Activated CD8-positive, alpha-beta memory T cell treated with anti-CD3 and anti-CD28 coated beads, Interleukin-2, amount 50 U/mL, for 4 hours (primary cell): ENCODE measurements around the gene APOL2.
"Not testable (repeated sequence)": the region's sequence is repeated elsewhere in the genome, so short reads cannot be mapped to it uniquely, and the experiment has no call there.

ENCODE experiments used
- DNase-seq: peaks from one replicate; pipeline ENCODE4 v3.0.0-alpha.2; 2020

Gene APOL2

DNA sequence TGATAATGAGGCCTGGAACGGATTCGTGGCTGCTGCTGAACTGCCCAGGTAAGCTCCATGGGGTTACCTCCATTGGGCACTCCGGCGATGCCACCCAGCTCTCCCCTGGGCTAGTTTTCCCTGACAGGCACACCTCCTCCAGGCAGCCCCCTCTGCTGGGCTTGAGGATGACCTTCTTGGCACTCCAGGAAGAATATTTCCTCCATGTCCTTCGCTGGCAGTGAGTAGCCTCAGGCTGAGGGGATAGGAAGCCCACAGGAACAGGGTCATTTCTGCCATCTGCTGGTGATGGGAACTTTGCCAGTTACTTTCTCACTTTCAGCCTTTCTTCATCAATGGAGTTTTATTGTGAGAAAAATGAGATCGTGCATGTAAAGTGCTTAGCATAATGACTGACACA lies 22.3 kb upstream of the APOL2 start:
- DNase-seq, result not testable (repeated sequence)

DNA sequence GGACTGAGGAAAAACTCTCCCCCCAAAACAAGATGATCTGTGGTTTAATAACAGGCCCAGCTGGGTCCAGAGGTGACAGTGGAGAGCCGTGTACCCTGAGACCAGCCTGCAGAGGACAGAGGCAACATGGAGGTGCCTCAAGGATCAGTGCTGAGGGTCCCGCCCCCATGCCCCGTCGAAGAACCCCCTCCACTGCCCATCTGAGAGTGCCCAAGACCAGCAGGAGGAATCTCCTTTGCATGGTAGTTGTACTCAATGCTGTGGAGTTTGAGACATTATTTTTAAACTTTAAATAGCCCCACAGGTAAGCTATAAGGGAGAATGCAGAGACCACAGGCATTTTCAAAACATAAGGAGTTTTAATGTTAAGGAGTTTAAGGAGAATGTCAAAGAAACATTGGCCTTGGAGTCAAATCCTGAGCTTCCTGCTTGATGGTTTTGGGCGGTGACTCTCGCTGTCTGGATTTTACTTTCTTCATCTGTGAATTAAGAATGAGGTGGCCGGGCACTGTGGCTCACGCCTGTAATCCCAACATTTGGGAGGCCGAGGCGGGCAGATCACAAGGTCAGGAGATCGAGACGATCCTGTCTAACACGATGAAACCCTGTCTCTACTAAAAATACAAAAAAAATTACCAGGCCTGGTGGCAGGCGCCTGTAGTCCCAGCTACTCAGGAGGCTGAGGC lies 20.4 kb upstream of the APOL2 start:
- DNase-seq, result no peak

DNA sequence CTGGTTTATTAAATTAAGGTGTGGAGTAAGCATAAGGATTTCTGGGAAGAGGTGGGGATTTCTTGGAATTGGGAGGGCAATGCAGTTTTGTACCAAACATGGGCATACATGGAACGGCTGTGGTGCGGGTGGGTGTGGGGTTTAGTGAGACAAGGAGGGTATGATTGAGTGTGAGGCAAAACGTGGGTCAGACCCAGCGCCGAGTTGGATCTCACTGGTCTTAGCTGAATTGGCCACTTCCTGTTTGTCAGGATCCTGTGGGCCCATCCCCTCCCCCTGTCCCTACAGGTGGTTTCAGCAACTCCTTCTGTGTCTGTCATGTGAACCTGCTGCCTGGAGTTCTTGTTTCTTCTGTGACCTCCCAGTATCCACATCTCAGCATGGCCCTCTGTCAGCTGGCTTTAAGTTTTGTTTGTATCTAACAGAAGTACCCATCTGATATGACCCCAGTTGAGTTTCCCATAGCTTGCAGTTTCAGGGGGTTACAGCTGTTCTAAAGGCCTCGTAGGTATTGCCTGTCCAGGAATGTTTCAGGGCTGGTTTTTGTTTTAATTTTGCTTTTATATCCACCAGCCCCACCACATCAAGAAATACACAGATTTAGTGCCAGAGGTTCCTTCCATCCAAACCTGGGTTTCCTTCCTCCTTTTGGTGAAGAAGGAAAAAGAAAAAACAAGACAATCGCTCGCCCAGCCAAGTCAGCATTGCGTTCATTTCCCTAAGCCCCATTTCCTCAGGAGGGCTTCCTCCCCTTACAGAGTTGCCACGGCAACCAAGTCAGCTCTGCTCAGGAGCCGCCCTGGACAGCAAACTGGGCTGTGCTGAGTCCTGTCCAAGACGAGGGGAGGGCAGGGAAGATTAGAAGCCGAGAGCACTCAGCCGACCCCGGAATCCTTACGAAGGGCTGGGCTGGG lies 19.6 kb upstream of the APOL2 start:
- DNase-seq, result no peak

DNA sequence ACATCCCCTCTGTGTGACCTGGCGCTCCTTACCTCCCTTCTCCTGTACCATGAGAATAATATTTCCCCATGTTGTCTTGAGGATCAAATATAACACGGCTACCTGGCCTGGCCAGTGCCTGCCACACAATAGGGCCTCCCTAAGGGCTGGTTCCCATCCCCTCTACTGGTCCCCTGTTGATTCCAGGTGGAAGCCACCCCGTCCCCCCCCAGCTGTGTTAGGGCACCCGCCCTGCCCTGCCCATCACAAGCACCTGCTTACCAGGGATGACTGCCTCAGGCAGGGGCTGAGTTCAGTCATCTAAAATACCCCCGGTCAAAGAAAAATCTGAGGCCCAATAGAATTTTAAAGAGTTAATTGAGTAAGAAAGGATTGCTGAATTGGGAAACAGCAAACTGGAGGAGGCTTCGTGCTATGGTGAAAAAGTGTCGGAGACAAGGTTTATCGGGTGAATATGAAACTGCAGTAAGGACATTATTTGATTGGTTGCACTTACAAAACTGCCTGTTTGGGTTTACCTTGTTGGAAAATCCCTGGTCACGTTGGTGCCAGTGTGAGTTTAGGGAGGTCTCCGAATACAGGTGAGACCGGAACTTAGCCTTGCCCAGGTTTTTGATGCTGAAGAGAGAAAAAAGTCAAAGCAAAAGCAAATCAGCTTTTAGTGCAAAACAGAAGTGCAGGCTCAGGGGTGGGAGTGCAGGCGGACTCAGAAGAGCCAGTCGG lies 18.8 kb upstream of the APOL2 start:
- DNase-seq, result no peak

DNA sequence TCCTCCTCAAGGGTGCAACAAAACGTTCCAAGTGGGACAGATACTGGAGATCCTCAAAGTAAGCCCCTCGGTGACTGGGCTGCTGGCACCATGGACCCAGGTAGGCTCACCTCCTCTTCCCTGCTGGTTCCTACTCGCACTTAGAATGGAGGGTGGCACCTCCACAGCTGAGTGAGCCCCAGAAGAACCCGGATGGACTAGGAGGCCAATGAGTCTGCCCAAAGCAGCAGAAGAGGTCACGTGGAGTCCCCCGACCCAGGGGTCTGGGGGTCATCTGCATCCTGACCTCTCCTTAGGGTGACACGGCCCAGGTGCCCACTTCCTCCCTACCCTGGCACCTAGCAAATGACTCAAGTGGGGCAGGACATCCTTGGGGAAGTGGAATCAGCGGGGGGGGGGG lies 18.0 kb upstream of the APOL2 start:
- no peak for DNase-seq

DNA sequence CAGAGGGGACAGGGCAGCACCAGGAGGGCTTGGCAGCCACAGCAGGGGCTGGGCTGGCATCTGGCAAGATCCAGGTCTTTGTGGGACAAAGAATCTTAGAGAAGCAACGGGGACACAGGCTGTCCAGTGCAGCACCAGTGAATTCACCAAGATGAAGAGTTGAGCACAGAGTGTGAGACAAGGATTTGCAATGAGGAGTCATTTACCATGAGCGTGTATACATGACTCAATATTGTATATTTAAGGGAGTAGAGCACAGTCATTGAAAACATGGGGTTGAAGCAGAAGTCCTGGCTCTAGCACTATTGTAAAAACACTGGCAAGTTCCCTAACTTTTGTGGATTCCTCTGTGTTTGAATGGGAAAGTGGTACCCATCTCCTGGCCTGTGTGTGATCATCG lies 17.2 kb upstream of the APOL2 start:
- DNase-seq, result no peak

DNA sequence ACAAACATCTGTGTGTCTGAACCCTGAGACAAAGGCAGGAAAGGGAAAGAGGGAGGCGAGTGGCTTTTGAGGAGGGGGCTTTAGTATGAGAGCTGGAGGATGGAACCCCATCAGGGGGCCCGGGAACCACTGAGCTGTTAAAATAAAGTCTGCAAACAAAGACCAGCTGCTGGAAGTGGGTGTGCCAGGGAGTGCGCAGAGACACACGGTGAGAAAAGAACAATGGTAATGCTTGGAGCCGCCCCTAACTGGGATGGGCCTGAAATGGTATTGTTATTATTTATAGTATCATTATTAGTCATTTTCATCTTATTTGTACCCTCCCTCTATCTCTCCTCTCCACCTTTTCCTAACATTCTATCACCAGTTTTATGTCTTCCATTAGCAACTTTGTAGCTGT lies 16.2 kb upstream of the APOL2 start:
- DNase-seq, result not testable (repeated sequence)

DNA sequence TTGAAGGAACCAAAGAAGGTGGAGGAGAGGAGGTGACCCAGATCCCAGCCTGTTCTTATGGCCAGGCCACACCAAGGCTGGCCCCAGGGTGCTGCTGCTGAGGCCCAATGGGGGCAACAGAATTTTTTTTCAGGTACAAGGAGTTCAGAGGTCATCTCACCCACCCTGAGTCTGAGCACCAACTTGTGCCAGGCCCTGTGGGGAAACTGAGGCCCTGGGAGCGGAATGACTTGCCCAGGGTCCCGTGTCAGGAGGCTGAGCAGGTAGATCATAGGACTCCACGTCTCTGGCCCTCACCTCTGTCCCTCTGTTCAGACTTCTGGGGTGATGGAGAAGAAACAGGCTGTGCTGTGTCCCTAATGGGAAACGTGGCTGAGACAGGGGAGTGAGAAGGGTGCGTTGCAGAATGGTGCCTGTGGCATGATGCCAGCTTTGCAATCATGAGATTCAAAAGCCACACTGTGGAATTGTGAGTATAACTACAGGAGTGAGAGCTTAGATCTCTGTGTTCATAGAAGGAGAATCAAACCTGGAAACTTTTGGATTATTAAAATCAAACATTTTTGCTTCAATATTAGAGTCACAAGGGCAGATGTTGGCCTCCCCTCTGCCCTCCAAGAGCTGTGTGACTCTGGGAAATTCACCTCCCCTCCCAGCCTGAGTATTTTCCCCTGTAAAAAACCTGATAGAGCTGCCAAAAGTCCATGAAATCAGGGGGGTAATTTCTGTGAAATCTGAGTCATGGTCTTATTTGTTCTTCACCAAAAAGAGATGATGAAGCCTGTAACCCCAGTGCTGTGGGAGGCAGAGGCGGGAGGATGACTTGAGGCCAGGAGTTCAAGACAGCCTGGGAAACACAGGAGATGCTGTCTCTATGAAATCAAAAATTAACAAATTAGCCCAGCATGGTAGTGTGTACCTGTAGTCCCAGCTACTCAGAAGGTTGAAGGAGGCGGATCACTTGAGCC lies 14.5 kb upstream of the APOL2 start:
- no peak for DNase-seq

DNA sequence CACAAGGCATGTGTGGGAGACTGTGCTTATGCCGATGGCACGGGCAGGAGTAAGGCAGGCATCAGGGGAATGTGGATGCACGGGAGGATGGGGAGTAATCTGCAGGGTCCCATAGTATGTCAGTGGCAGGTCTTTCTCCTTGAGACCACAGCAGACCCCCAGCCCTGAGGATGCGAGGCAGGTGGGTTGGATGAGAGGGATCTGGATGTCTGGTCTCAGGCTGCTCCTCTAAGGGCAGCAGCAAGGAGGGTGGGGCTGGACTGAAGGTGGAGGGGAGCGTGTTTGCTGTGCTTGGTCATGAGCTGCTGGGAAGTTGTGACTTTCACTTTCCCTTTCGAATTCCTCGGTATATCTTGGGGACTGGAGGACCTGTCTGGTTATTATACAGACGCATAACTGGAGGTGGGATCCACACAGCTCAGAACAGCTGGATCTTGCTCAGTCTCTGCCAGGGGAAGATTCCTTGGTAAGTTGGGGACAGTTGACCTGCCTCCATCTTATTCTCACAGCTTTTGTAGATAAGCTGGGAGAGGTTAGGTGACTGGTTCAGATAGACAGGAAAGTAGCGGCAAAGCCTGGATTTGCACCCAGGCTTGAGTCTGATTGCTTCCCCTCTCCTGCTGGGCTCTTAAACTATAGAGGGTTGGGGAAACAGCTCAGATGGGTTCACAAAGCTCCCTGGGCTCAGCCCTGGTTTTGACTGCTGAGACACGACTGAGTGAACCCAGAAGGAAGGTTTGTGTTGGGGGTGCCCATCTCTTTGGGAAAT lies 13.6 kb upstream of the APOL2 start, which contains the start of gene APOL1:
Gene APOL1 (plus strand): TSS at position 380 of the 769 bp plus-strand sequence. CDS start 1,823 bp downstream, outside the sequence.
- DNase-seq, result peak; percentile 41

DNA sequence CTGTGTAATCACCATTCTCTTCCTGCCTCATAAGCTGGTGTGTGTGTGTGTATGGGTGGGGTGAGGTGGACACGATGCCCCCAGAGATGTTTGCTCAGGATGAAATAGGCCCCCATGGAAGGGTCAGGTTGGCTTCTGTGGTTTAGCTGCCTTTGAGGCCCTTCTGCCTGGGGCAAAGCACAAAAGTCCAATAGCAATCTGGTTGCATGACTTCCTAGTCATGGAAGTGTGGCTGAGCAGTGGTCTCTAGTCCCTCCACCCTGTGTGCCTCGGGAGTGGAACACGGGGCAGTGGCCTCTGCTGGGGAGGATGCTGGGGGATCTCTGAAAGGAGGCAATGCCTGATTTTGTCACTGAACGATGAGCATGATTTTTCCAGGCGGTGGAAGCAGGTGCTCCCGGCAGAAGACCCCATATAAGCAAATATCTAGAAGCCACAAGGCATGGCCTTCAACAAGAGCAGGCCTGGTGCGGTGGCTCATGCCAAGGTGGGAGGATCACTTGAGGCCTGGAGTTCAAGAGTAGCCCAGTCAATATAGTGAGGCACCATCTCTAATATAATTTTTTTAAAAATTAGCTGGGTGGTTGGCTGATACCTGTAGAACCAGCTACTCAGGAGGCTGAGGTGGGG lies 12.8 kb upstream of the APOL2 start:
- DNase-seq, result not testable (repeated sequence)

DNA sequence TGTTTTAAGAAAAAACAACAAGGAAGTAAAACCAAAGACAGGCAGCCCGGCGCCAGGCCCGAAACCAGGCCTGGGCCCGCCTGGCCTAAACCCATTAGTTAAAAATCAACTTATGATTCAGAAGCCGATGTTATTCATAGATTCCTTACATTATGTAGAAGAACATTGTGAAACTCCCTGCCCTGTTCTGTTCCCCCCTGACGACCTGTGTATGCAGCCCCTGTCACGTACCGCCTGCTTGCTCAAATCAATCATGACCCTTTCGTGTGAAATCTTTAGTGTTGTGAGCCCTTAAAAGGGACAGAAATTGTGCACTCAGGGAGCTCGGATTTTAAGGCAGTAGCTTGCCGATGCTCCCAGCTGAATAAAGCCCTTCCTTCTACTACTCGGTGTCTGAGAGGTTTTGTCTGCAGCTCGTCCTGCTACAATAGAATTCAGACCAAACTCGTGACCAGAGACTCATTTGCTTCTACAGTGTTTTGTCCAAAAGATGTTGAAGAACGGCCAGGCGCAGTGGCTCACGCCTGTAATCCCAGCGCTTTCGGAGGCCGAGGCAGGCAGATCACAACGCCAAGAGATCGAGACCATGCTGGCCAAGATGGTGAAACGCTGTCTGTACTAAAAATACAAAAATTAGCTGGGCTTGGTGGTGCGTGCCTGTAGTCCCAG lies 11.1 kb upstream of the APOL2 start:
- not testable (repeated sequence) for DNase-seq

DNA sequence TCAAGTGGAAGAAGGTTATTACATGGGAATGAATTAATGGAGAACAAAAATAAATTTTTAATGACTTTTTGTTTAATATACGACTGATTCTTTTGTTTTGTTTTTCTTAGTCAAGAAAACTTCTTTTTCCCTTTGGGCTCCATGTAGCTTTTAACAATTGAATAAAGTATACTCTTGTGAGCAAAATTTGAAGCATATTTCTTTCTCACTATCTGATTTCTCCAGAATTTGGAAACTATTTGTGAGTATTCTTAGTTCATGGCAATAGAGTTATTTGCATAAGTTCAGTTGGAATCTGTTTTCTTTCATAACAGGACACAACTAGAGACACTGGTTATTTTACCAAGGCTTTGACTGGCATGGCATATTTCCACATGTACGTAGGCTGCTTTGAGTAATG lies 9.8 kb upstream of the APOL2 start:
- no peak for DNase-seq

DNA sequence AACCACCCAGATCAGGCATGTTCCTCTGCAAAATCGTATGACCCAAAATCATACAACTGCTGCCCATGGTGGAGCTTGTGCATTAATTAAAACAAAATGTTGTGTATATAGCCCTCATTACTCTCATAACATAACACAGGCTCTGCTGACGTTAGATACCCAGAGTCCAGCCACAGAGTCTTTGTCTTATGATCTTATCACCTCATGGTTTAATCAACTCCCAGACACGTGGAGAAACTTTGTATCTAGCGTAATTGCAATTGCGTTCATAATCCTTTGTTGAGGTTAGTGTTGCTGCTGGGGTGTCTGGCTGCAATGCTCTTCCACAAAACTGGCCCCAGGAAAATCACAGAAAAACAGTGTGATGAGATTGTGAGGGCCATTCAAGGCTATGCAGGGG lies 8.6 kb upstream of the APOL2 start:
- no peak for DNase-seq

DNA sequence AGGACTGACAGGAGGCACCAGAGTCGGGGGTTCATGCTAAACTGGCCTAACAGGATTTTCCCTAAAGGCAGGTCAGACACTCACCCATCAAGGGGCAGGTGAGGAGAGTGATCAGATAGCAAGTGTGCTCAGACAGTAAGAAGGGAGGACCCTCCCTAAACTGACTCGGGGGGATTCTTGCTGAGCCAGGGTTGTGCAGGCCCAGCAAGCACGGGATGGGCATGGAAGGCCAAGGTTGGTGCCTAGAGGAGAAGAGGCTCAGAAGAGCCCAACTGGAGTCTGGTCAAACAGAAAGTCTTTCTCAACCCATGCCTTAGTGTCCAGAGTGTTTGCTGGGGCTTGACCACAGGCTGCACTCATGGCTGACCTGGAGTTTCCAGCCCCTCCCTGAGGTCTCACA lies 7.4 kb upstream of the APOL2 start:
- no peak for DNase-seq

DNA sequence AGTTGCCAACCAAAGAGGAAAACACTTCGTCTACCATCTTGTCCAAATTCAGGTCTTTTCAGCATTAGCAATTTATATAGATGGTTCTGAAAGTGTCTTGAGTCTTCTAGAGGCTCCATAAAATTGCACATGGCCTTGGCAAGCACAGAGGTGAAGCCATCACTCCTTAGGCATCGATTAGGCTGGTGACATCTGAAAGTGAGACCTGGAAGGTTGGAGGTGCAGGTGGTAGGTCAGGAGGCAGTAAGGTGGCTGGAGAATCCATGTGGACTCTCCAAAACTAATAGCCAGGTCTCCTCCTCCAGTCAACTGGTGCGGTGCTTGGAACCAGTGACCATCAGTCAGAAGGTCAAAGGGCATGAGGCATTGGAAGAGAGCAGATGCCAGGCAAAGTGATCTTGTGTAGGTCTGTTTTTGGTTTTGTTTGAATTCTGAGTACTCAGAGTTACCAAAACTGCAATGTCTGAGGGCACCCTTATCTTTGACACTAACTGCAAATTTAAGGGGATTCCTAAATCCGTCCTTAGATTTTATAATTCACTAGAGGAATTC lies 6.6 kb upstream of the APOL2 start:
- DNase-seq, result no peak

DNA sequence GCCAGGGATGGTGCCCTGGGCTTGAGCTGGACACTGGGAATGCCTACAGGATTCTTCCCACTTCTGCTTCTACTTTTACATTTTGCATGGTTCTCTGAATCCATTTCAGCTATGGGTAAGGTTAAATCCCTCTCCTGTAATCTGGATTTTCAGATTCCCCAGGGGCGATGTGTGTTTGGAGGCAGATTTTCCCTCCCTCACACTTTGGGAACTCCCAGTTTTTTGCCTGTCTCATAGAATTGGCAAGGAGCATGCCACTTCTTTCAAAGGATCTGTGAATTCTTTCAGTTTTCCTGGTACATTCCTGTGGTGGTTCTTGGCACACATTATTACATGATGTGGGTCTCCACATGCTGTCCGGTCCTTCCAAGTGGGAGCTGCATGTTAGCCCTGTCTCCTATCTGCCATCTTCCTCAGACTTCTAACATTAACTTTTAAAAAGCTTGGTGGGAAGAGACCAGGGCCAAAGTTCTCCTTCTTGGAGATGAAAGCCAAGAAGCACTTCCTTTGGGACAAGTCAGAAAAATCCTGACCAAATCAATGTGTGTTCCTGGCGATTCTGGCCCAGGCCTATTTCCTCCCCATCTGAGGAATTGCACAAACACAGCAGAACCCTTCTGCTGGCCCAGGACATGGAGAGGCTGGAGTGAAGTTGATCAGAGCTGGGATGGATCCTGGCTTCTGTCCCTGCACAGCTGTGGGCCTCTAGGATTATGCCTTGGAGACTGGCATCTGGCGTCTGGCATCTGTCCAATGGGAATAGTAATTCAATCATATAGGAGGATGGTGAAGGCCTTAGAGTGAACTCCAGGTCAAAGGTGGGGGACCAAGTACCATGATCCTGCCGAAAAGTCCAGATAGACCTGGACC lies 5.4 kb upstream of the APOL2 start:
- no peak for DNase-seq

DNA sequence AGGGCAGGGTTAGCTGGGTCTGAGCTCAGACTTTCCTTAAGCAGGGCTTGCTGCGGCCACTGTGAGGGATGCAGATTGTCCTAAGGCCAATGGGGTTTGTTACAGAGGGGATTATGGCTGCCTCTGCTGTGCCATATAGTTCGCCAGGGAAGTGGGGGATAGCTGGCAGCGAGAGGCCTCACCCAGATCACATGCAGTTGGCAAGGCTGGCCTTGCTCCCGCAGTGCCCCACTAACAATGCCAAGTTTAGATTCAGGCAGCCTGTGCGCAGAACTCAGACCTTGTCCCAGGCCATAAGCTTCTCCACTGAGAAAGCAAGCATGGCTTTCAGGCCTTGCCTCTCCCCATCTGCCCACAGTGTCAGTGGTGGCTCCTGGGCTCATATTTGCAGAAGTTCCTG lies 4.7 kb upstream of the APOL2 start:
- DNase-seq, result no peak

DNA sequence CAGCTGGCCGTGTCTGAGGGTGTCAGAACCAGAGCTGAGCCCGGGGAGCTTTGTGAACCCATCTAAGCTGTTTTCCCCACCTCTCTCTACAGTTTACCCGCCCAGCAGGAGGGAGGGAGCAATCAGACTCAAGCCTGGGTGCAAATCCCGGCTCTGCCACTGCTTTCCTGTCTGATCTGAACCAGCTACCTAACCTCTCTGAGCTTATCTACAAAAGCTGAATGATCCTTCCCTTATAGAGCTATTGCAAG lies 252 bp downstream of the APOL2 start:
- DNase-seq, result no peak

DNA sequence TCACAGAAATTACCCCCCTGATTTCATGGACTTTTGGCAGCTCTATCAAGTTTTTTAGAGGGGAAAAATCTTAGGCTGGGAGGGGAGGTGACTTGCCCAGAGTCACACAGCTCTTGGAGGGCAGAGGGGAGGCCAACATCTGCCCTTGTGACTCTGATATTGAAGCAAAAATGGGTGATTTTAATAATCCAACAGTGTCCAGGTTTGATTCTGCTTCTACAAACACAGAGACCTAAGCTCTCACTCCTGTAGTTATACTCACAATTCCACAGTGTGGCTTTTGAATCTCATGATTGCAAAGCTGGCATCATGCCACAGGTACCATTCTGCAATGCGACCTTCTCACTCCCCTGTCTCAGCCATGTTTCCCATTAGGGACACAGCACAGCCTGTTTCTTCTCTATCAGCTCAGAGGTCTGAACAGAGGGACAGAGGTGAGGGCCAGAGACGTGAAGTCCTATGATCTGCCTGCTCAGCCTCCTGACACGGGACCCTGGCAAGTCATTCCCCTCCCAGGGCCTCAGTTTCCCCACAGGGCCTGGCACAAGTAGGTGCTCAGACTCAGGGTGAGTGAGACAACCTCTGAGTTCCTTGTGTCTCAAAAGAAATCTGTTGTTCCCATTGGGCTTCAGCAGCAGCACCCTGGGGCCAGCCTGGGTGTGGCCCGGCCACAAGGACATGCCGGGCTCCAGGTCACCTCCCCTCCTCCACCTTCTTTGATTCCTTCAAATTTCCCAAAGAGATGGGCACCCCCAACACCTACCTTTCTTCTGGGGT lies 766 bp downstream of the APOL2 start:
- no peak for DNase-seq
